AG04450 (cell line): ENCODE results near the gene MED9. TPM values are rescaled to one million over a fixed set of nuclear protein-coding genes. Genes with fewer than 3 reads are reported as not detected.

Experiments used
- CTCF ChIA-PET: fragments of 300-600, 350-600 bp; formaldehyde crosslinking; extraction: SDS; loops from one replicate; lab custom pipeline; 2022; ENCODE audit warnings: antibody characterized with exemption, inconsistent platforms; lab: Charles Lee
- POLR2A ChIA-PET: fragments of 350-600 bp; formaldehyde crosslinking; extraction: SDS; loops from one replicate; lab custom pipeline; 2021; ENCODE audit warnings: antibody characterized with exemption, inconsistent platforms; lab: Yijun Ruan, JAX
- DNase-seq: peaks from one replicate; pipeline ENCODE4 v3.0.0-alpha.2; 2011; ENCODE audit warnings: low read depth, low spot score
- H3K27ac ChIP-seq: one replicate; pipeline ENCODE4 v1.5.1; 2012; ENCODE audit warnings: low read depth, low read length, control low read depth
- H3K27me3 ChIP-seq: one replicate; pipeline ENCODE4 v1.6.0; 2012; ENCODE audit warnings: low read length; ENCODE audit not compliant: control insufficient read depth, insufficient read depth
- H3K4me3 ChIP-seq: 2 replicates; pipeline ENCODE4 v1.5.1; 2011; ENCODE audit warnings: mild to moderate bottlenecking, low read depth, low read length, control low read depth
- H3K9me3 ChIP-seq: 2 replicates; pipeline ENCODE4 v1.5.1; 2012; ENCODE audit warnings: low read length; ENCODE audit not compliant: control insufficient read depth, insufficient read depth
- polyA plus RNA-seq: library from polyadenylated mRNA; depleted of rRNA; stranded (reverse); fragments of >200 nt; gene quantifications from 2 replicates; pipeline ENCODE4 v1.2.3, GENCODE V29; 2011
- TF ChIP-seq, protein P1 (sequence below): IDR thresholded peaks from 2 replicates; pipeline ENCODE4 v1.5.1; 2011; ENCODE audit warnings: low read depth, low read length, control low read depth, inconsistent platforms

MED9 gene
- polyA plus RNA-seq, 1 experiment, result 11.6 TPM

DNA sequence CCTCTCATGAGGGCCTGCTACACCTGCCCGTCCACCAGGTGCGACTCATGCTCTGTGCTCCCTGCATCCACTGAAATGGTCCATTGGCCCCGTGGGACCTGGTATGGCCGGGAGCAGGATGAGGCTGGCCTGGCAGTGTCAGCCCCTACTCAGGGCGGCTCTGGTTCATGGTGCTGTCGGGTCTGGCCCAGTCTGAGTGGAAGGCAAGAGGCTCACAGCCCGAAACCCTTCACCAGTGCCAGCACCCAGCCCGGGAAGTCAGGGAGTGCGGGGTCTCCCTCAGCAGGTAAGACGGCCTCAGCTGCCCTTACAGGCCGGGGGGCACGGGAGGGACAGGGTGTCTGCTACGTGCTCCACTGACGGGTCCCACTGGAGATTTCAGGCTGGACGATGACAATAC, 59.9 kb downstream of the MED9 start:
- DNase-seq, result no peak
- Histone ChIP-seq H3K27ac (no peak overlapping the region), H3K4me3 (no peak overlapping the region), H3K9me3 (no peaks in the 10 kb centered on the region; the same call in 1 of the 2 replicates), H3K27me3 (no peaks in the 10 kb centered on the region)
- CTCF ChIA-PET, result no interaction called here
- TF ChIP-seq, protein P1, sequence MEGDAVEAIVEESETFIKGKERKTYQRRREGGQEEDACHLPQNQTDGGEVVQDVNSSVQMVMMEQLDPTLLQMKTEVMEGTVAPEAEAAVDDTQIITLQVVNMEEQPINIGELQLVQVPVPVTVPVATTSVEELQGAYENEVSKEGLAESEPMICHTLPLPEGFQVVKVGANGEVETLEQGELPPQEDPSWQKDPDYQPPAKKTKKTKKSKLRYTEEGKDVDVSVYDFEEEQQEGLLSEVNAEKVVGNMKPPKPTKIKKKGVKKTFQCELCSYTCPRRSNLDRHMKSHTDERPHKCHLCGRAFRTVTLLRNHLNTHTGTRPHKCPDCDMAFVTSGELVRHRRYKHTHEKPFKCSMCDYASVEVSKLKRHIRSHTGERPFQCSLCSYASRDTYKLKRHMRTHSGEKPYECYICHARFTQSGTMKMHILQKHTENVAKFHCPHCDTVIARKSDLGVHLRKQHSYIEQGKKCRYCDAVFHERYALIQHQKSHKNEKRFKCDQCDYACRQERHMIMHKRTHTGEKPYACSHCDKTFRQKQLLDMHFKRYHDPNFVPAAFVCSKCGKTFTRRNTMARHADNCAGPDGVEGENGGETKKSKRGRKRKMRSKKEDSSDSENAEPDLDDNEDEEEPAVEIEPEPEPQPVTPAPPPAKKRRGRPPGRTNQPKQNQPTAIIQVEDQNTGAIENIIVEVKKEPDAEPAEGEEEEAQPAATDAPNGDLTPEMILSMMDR, result no peak
- POLR2A ChIA-PET, result no interaction called here

DNA sequence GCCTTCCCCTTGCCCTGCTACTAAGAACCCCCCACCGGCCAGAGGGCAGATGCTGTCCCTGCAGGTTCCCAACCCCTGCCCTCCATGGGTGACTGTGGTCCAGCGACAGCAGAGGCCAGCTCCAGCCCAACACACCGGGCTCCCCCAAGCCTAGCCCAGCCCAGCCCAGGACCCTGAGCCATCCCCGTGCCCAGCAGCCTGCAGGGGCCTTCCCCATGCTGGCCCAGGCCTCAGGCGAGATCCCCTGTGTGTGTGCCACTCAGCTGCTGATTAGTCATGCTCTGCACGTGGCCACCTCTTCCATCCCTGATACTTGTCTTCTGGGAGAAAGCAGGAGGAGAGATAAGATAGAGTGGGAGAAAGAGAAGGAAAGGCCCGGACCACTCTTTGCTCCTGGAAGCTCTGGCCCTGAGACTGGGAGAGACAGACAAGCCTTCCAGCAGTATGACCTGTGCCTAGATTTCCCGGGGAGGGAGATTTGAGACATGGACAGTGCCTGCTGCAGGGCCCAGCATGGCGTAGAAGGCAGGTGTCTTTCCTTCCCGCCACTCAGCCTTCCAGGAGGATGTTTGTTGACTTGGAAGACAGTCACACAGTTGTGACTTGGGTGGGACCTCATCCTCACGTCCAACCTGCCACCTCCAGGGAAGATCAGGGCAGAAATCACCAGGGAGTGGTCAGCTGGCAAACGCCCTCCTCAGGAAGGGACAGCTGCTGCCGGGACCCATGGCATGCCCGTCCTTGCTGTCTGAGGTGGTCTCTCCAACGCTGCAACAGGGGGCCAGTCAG, 60.7 kb downstream of the MED9 start:
- TF ChIP-seq, protein P1, result no peak
- ChIA-PET CTCF (no interaction called here), POLR2A (no interaction called here)
- DNase-seq, result no peak
- H3K4me3 ChIP-seq, result no peak overlapping the region
- H3K9me3 ChIP-seq, result no peaks in the 10 kb centered on the region; the same call in 1 of the 2 replicates
- H3K27ac ChIP-seq, result no peak overlapping the region
- no peaks in the 10 kb centered on the region for H3K27me3 ChIP-seq

DNA sequence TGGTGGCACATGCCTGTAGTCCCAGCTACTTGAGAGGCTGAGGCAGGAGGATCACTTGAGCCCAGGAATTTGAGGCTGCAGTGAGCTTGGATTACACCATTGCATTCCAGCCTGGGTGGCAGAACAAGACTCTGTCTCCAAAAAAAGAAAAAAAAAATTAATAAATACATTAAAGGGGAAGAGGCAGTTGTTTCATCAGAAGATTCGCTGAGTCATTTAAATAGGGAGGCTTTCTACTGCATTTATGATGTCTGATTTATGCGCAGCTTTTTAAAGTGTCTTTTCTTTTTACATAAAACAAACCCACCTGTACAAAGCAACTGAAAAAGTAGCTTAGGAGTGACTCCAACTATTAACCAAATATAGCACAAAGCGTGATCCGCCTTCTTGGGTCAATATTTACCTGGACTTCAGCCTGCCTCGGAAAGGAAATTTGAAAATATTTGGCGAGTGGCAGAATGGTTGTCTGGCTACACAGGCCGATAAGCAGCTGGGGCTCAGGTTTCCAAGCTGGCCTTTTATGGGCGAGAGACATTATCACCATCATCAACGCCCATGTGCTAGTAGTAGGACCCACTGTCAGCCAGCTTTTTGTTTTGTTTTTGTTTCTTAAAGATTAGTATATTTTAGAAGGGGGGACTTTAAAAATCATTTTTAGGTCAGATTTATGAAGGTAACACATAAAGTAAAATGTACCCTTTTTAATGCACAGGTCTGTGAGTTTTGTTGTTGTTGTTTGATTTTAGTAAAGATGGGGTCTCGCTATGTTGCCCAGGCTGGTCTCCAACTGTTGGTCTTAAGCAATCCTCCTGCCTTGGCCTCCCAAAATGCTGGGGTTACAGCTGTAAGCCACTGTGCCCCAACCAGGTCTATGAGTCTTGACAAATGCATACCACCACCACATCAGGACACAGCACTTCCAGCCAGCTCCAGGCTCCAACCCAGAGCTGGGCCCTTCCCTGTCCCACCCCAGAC, 61.9 kb downstream of the MED9 start:
- ChIA-PET POLR2A (no interaction called here), CTCF (interaction anchor here (0.8 to 1.8 kb wide), 3 partner anchors 30 to 75 kb away, joined by 4 to 7 read pairs (median 5); no protein-coding TSS in a partner anchor)
- no peak overlapping the region for H3K27ac ChIP-seq
- TF ChIP-seq, protein P1, result no peak
- H3K27me3 ChIP-seq, result no peaks in the 10 kb centered on the region
- DNase-seq, result no peak
- H3K4me3 ChIP-seq, result no peak overlapping the region
- H3K9me3 ChIP-seq, result no peaks in the 10 kb centered on the region; the same call in 1 of the 2 replicates

DNA sequence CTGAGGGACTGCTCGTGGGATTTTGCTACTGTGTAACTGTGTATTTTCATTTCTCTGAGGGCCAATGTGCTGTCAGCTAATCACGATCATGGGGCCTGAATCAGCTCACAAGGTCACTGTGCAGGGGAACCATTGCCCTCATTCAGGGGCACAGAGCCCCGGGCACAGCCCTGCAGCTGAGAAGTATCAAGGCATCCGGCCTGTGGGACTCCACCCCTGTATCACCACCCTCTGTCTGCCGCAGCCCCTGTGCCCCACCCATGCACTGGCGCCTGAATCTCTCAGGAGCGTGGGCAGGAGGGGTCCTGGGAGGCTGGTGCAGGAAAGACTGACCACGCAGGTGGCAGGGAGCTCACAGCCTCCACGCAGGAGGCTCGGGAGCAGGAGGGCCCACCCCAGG, 62.8 kb downstream of the MED9 start:
- ChIA-PET CTCF (interaction anchor here (1.5 to 1.8 kb wide), 2 partner anchors 43 to 74 kb away, joined by 5 to 7 read pairs; no protein-coding TSS in a partner anchor), POLR2A (no interaction called here)
- no peak for DNase-seq
- H3K27ac ChIP-seq, result no peak overlapping the region
- H3K4me3 ChIP-seq, result no peak overlapping the region
- TF ChIP-seq, protein P1, result no peak
- H3K27me3 ChIP-seq, result no peaks in the 10 kb centered on the region
- H3K9me3 ChIP-seq, result no peaks in the 10 kb centered on the region; the same call in 1 of the 2 replicates
